Astrocyte of the cerebellum (primary cell): ENCODE measurements around the gene DMRTA2.
"Not testable (repeated sequence)": the region's sequence is repeated elsewhere in the genome, so short reads cannot be mapped to it uniquely, and the experiment has no call there.

Source experiments
- DNase-seq: peaks from one replicate; pipeline ENCODE4 v3.0.0-alpha.2; 2011; ENCODE audit warnings: low read depth
- H3K4me3 ChIP-seq: 2 replicates; pipeline ENCODE4 v1.5.1; 2011; ENCODE audit warnings: mild to moderate bottlenecking, low read depth, low read length, moderate library complexity
- in situ Hi-C: cut with HindIII; loops from 2 replicates; pipeline ENCODE4 v1.10.0; 2017; ENCODE audit warnings: low sequenced_read_pairs
- TF ChIP-seq, protein P1 (sequence below): IDR thresholded peaks from 2 replicates; pipeline ENCODE4 v1.5.1; 2012; ENCODE audit warnings: low read length, low read depth, moderate library complexity, mild to moderate bottlenecking; ENCODE audit errors: missing control alignments

DMRTA2 gene

GRCh38 chr1:50393522-50394120 lies 29.6 kb downstream of the DMRTA2 start:
- in situ Hi-C loops, result no loop called here
- no peak overlapping the region for H3K4me3 ChIP-seq
- DNase-seq, result no peak
- TF ChIP-seq, protein P1, sequence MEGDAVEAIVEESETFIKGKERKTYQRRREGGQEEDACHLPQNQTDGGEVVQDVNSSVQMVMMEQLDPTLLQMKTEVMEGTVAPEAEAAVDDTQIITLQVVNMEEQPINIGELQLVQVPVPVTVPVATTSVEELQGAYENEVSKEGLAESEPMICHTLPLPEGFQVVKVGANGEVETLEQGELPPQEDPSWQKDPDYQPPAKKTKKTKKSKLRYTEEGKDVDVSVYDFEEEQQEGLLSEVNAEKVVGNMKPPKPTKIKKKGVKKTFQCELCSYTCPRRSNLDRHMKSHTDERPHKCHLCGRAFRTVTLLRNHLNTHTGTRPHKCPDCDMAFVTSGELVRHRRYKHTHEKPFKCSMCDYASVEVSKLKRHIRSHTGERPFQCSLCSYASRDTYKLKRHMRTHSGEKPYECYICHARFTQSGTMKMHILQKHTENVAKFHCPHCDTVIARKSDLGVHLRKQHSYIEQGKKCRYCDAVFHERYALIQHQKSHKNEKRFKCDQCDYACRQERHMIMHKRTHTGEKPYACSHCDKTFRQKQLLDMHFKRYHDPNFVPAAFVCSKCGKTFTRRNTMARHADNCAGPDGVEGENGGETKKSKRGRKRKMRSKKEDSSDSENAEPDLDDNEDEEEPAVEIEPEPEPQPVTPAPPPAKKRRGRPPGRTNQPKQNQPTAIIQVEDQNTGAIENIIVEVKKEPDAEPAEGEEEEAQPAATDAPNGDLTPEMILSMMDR, result no peak

GRCh38 chr1:50381551-50381950 lies 41.7 kb downstream of the DMRTA2 start:
- DNase-seq, in situ Hi-C loops, H3K4me3 ChIP-seq: not testable (repeated sequence)

- in situ Hi-C loops, result no loop called here
- DNase-seq, result no peak
- TF ChIP-seq, protein P1, result no peak
- no peak overlapping the region for H3K4me3 ChIP-seq
Observed at GRCh38 chr1:50378770-50379169, 44.5 kb downstream of the DMRTA2 start.

DNA sequence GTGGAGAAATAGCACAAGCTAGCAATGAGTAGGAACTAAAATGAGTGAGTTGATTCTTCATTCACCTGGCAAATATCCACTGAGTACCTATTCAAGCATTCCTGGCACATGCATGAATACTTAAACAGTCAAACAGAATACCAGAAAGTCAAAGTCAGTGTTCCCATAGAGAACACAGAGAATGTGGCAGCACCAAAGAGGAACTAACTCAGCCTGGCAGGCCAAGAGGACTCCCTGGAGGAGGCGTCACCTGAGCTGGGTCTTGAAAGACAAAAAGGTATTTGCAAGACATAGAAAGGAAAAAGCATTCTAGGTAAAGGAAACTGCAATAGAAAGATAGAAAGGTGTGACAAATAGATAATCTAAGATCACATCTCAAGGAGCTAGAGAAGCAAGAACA lies 49.7 kb downstream of the DMRTA2 start:
- TF ChIP-seq, protein P1, result no peak
- in situ Hi-C loops, result no loop called here
- no peak overlapping the region for H3K4me3 ChIP-seq
- no peak for DNase-seq

GRCh38 chr1:50371749-50372148 lies 51.5 kb downstream of the DMRTA2 start:
- in situ Hi-C loops, result no loop called here
- TF ChIP-seq, protein P1, result no peak
- H3K4me3 ChIP-seq, result no peak overlapping the region
- no peak for DNase-seq

DNA sequence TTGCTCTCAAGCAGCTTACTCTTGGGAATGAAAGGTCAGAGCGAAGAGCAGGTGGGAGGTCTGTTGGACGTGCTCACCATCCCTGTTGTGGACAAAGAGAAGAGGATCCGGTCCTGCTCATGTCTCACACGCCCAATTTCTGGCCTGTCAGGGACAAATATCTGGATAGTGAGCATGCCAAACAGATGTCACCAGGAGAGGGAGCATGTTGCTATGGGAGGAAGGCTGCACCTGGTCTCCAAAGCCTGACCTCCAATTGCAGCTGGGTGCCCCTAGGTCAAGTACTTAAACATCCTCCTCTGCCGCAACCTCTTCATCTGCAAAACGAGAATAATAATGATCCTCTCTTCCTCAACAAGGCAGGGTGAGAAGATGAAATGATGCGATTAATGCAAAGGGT lies 53.4 kb downstream of the DMRTA2 start:
- in situ Hi-C loops, result no loop called here
- TF ChIP-seq, protein P1, result no peak
- DNase-seq, result no peak
- H3K4me3 ChIP-seq, result no peak overlapping the region

DNA sequence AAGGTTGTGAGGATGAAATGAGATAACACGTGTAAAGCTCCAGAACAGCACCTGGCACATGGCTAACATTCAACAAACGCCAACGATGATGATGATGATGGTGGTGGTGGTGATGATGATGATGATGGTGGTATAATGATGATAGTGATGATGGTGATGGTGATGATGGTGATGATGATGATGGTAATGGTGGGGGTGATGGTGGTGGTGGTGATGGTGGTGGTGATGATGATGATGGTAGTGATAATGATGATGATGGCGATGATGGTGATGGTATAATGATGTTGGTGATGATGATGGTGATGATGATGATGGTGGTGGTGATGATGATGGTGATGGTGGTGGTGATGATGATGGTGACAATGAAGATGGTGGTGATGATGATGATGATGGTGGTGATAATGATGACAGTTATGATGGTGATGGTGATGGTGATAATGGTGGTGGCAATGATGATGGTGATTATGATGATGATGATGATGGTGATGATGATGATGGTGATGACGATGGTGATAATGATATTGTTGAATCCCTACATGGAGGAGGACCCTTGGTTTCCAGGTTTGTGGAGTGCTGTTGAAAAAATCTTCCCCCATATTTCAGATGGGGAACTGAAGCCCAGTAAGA lies 54.1 kb downstream of the DMRTA2 start:
- in situ Hi-C loops, result no loop called here
- H3K4me3 ChIP-seq, result no peak overlapping the region
- DNase-seq, result no peak
- TF ChIP-seq, protein P1, result no peak
